Right cardiac atrium (tissue), 5 donors: ENCODE measurements around the gene MBL2. TPM values are rescaled to one million over a fixed set of nuclear protein-coding genes. Genes with fewer than 3 reads are reported as not detected.
A peak's percentile ranks its signal among the peaks of the same experiment; 100 is the strongest.

Experiments
- ATAC-seq, 2 donors: fragments of 200-7000 bp; cut with Tn5 transposase; one replicate each; pipeline versions ENCODE4 v1.8.0 to v1.9.1; 2020; ENCODE audit warnings: moderate library complexity in 2 of 2, mild to moderate bottlenecking in 1 of 2
- DNase-seq, 3 donors: peaks; one replicate each; pipeline ENCODE4 v3.0.0-alpha.2; 2020
- H3K27ac ChIP-seq: one replicate; pipeline ENCODE4 v1.5.1; 2013; ENCODE audit warnings: mild to moderate bottlenecking, low read length, control low read depth, moderate library complexity
- H3K27me3 ChIP-seq: one replicate; pipeline ENCODE4 v1.6.1; 2013; ENCODE audit not compliant: control insufficient read depth, insufficient read depth
- H3K4me1 ChIP-seq: one replicate; pipeline ENCODE4 v1.6.1; 2013; ENCODE audit warnings: low read length; ENCODE audit not compliant: control insufficient read depth, insufficient read depth
- H3K4me3 ChIP-seq: one replicate; pipeline ENCODE4 v1.5.1; 2013; ENCODE audit warnings: low read length, control low read depth
- H3K9me3 ChIP-seq: one replicate; pipeline ENCODE4 v1.6.1; 2013; ENCODE audit warnings: low read length; ENCODE audit not compliant: control insufficient read depth
- WGBS: extraction: QIAGEN DNeasy Blood & Tissue Kit; methylation state at CpG from one replicate; pipeline ENCODE4 v1.1.7; 2013; 5-methylcytosine and 5-hydroxymethylcytosine counted together
- intact Hi-C, 4 donors: fragments of 100-400 bp; cut with DNase I; formaldehyde crosslinking; loops; one replicate each; pipeline versions ENCODE4 v1.11.0 to v1.14.0; 2022 to 2023
- polyA plus RNA-seq: library from polyadenylated mRNA; stranded (reverse); fragments of 200-250 nt; gene quantifications from one replicate; pipeline ENCODE4 v1.2.3, GENCODE V29; 2013
- total RNA-seq, 4 donors: library from RNA; stranded (reverse); fragmentation: NEBNext Ultra II Directional; extraction: Animal tissue kit (Norgen Biotek cat#: 25700); gene quantifications; one replicate each; pipeline ENCODE4 v1.2.1, GENCODE V29; 2021
- donor health status: healthy with polysubstance abuse.
- donor health status: DM: no; HTN: yes; CAD: no.
- donor health status: DM: no; HTN: no; CAD: no.
- donor health status: DM: no; HTN: yes; CAD: no; lungs with severe emphysema.
- donor health status: DM: yes; HTN: yes; CAD: no.

The MBL2 gene
- total and polyA plus RNA-seq, 5 donors = not detected

- intact Hi-C loops = loop anchor here in 3 of 4 donors (5.0 kb wide), 2 partner anchors 41 to 141 kb away; no protein-coding TSS in a partner anchor
- H3K27ac ChIP-seq = no peak overlapping the region
Measured at GRCh38 chr10:52783726-52784125, 11.1 kb upstream of the MBL2 start.

GRCh38 chr10:52782554-52782953, 10.0 kb upstream of the MBL2 start:
- intact Hi-C loops = loop anchor here in 3 of 4 donors (5.0 kb wide), 2 partner anchors 40 to 140 kb away; no protein-coding TSS in a partner anchor
- no peak overlapping the region for H3K27ac ChIP-seq
- H3K27me3 ChIP-seq = no peaks in the 10 kb centered on the region
- no peak overlapping the region for H3K4me3 ChIP-seq
- DNase-seq (no peak), ATAC-seq (no peak)
- no peaks in the 10 kb centered on the region for H3K9me3 ChIP-seq
- no peaks in the 10 kb centered on the region for H3K4me1 ChIP-seq

More at GRCh38 chr10:52783726-52784125, 11.1 kb upstream of the MBL2 start:
- H3K4me3 ChIP-seq = no peak overlapping the region
- DNase-seq (no peak), ATAC-seq (no peak)
- H3K9me3 ChIP-seq = no peaks in the 10 kb centered on the region
- WGBS = 88% methylated on average over 3 of the region's 3 CpGs
- no peaks in the 10 kb centered on the region for H3K4me1 ChIP-seq
- no peaks in the 10 kb centered on the region for H3K27me3 ChIP-seq

GRCh38 chr10:52780391-52781155, 8.0 kb upstream of the MBL2 start:
- ATAC-seq (no peak), DNase-seq (no peak)
- intact Hi-C loops = loop anchor here in 3 of 4 donors (5.0 kb wide), 2 partner anchors 38 to 138 kb away; no protein-coding TSS in a partner anchor
- no peaks in the 10 kb centered on the region for H3K4me1 ChIP-seq
- no peak overlapping the region for H3K27ac ChIP-seq
- no peaks in the 10 kb centered on the region for H3K27me3 ChIP-seq
- no peaks in the 10 kb centered on the region for H3K9me3 ChIP-seq
- WGBS = 38% methylated on average over 6 of the region's 6 CpGs
- no peak overlapping the region for H3K4me3 ChIP-seq

GRCh38 chr10:52779541-52780390, 7.2 kb upstream of the MBL2 start:
- H3K4me1 ChIP-seq = no peaks in the 10 kb centered on the region
- no peaks in the 10 kb centered on the region for H3K27me3 ChIP-seq
- WGBS = 74% methylated on average over 13 of the region's 13 CpGs
- ATAC-seq = peak; percentile 83
- intact Hi-C loops = loop anchor here (5.0 kb wide), 2 partner anchors 37 to 137 kb away; no protein-coding TSS in a partner anchor
- no peaks in the 10 kb centered on the region for H3K9me3 ChIP-seq
- peak; percentile 54 to 82 (median 79) for DNase-seq
- no peak overlapping the region for H3K27ac ChIP-seq
- H3K4me3 ChIP-seq = no peak overlapping the region

- ATAC-seq (no peak), DNase-seq (peak in 1 of 3 donors; percentile 47)
- intact Hi-C loops = loop anchor here in 1 of 4 donors (5.0 kb wide), 1 partner anchor 36 kb away; no protein-coding TSS in a partner anchor
- no peak overlapping the region for H3K27ac ChIP-seq
- no peaks in the 10 kb centered on the region for H3K27me3 ChIP-seq
- no peaks in the 10 kb centered on the region for H3K4me1 ChIP-seq
- WGBS = 36% methylated on average over 42 of the region's 42 CpGs
- no peaks in the 10 kb centered on the region for H3K9me3 ChIP-seq
- no peak overlapping the region for H3K4me3 ChIP-seq
Measured at GRCh38 chr10:52778511-52779392, 6.2 kb upstream of the MBL2 start.

GRCh38 chr10:52777414-52777813, 4.8 kb upstream of the MBL2 start:
- no peak overlapping the region for H3K27ac ChIP-seq
- H3K4me1 ChIP-seq = no peaks in the 10 kb centered on the region
- ATAC-seq (no peak), DNase-seq (no peak)
- intact Hi-C loops = loop anchor here in 1 of 4 donors (5.0 kb wide), 1 partner anchor 35 kb away; no protein-coding TSS in a partner anchor
- H3K4me3 ChIP-seq = no peak overlapping the region
- H3K9me3 ChIP-seq = no peaks in the 10 kb centered on the region
- H3K27me3 ChIP-seq = no peaks in the 10 kb centered on the region
- 89% methylated on average over 5 of the region's 5 CpGs for WGBS

- Histone ChIP-seq H3K9me3 (no peaks in the 10 kb centered on the region), H3K4me3 (no peak overlapping the region), H3K27me3 (no peaks in the 10 kb centered on the region), H3K27ac (no peak overlapping the region), H3K4me1 (no peaks in the 10 kb centered on the region)
- WGBS = 0% methylated on average over 1 of the region's 1 CpG
- intact Hi-C loops = loop anchor here in 1 of 4 donors (5.0 kb wide), 1 partner anchor 34 kb away; no protein-coding TSS in a partner anchor
- ATAC-seq = no peak
- DNase-seq = no peak
Measured at GRCh38 chr10:52776471-52776903, 3.9 kb upstream of the MBL2 start.

GRCh38 chr10:52775132-52775647, 2.6 kb upstream of the MBL2 start:
- no peak overlapping the region for H3K4me3 ChIP-seq
- no peak for DNase-seq
- no peak for ATAC-seq
- H3K9me3 ChIP-seq = no peaks in the 10 kb centered on the region
- intact Hi-C loops = loop anchor here in 1 of 4 donors (5.0 kb wide), 1 partner anchor 33 kb away; no protein-coding TSS in a partner anchor
- WGBS = 88% methylated on average over 12 of the region's 12 CpGs
- H3K27me3 ChIP-seq = no peaks in the 10 kb centered on the region
- H3K4me1 ChIP-seq = no peaks in the 10 kb centered on the region
- H3K27ac ChIP-seq = no peak overlapping the region

GRCh38 chr10:52774600-52775106, 2.1 kb upstream of the MBL2 start:
- DNase-seq = no peak
- WGBS = 74% methylated on average over 8 of the region's 8 CpGs

GRCh38 chr10:52774182-52774581, 1.6 kb upstream of the MBL2 start:
- 90% methylated on average over 2 of the region's 2 CpGs for WGBS
- no peaks in the 10 kb centered on the region for H3K4me1 ChIP-seq
- no peaks in the 10 kb centered on the region for H3K27me3 ChIP-seq
- DNase-seq (no peak), ATAC-seq (peak in 1 of 2 donors; percentile 13)
- H3K4me3 ChIP-seq = no peak overlapping the region
- no peak overlapping the region for H3K27ac ChIP-seq
- intact Hi-C loops = no loop called here
- H3K9me3 ChIP-seq = no peaks in the 10 kb centered on the region

More at GRCh38 chr10:52774600-52775106, 2.1 kb upstream of the MBL2 start:
- Histone ChIP-seq H3K9me3 (no peaks in the 10 kb centered on the region), H3K4me3 (no peak overlapping the region), H3K27ac (no peak overlapping the region), H3K27me3 (no peaks in the 10 kb centered on the region), H3K4me1 (no peaks in the 10 kb centered on the region)
- intact Hi-C loops = loop anchor here in 1 of 4 donors (5.0 kb wide), 1 partner anchor 32 kb away; no protein-coding TSS in a partner anchor
- ATAC-seq = no peak
